DMS114 treated with DMSO at 0.1 percent for 48 hours (cell line): Measurements from ENCODE around the gene GKN1.

ENCODE experiments used
- DNase-seq: peaks from one replicate; lab custom pipeline; 2025; ENCODE audit not compliant: unreplicated experiment; lab: John Stamatoyannopoulos, UW

Gene GKN1

DNA sequence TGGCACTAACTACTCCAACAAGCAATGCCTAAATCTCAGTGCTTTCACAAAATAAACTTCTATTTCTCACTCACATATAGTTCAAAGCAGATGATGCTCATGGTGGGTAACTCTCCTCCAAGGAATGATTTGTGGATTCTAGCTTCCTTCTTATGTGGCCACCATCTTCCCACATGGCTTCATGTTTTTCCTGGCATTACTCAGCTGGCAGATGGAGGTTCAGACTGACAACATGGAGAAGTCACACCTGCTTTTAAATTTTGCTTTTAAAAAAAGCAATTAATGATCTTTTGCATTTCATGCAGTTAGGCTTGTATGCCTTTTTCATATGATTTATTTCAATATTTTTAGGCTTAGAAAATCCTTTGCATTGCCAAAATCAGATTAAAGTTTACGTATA lies 15.4 kb upstream of the GKN1 start:
- no peak for DNase-seq

DNA sequence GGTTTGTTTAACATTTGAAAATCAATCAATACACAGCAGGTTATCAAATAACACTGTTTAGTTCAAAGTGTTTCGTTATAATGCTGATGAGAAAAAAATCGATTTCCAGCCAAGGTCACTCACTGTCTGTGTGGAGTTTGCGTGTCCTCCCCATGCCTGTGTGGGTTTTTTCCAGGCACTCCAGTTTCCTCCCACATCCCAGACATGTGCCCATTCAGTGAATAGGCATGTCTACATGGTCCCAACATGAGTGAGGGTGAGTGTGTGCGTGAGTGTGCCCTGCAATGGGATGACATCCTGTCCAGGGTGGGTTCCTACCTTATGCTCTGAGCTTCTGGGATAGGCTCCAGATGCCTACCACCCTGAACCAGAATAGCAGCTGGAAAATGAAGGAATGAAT lies 13.1 kb upstream of the GKN1 start:
- no peak for DNase-seq

GRCh38 chr2:68964282-68964681 lies 10.2 kb upstream of the GKN1 start:
- no peak for DNase-seq

DNA sequence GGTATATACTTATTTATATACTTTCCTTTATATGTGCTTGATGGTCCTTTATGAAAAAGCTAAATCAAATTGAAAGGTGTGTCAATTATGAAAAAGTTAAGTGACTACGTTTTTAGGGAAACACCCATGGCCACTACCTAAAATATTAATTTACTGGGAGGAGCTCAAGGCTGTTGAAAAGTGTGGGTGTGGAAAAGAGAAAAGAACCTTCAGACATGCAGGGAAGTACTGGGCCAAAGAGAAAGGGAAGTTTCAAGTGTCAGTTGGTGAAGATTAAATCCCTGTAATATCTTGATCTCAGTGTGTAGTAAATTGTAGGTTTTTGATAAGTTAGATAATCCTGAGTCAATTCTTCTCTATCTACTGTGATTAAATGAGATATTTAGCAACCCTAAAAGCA lies 6.2 kb upstream of the GKN1 start:
- no peak for DNase-seq

- DNase-seq = no peak
Observed at GRCh38 chr2:68969736-68970490, 4.5 kb upstream of the GKN1 start.

- no peak for DNase-seq
Observed at GRCh38 chr2:68970566-68971265, 3.7 kb upstream of the GKN1 start.

- no peak for DNase-seq
Observed at GRCh38 chr2:68971591-68972231, 2.7 kb upstream of the GKN1 start.

DNA sequence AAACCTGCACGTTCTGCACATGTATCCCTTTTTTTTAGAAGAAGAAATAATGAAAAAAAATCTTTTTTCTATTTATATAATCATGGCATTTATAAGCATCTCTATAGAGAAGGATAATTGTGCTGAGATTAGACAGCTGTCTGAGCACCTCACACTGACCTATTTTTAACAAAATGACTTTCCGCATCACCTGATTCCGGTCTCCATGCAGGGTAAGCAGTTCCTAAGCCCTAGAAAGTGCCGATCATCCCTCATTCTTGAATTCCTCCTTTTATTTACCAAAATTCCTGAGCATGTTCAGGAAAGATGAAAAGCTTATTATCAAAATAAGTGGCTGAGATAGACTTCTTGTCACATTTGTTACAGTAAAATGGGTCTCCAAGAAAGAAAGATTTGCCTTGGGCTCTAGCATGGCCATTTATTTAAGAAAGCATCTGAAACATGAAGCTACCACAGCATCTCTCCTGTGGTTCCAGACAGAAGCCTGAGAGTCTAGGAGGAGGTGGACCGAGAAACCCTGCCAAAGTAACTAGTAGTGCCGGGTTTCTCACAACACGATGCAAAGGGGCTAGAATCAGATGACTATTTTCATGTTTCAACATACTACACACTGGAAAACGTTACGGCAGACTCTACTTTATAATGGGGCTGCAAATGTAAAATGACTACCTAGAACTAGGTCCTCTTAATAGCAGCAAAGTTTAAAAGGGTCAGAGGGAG lies 670 bp downstream of the GKN1 start:
- no peak for DNase-seq

GRCh38 chr2:68975844-68976243 lies 1.4 kb downstream of the GKN1 start:
- DNase-seq = no peak

DNA sequence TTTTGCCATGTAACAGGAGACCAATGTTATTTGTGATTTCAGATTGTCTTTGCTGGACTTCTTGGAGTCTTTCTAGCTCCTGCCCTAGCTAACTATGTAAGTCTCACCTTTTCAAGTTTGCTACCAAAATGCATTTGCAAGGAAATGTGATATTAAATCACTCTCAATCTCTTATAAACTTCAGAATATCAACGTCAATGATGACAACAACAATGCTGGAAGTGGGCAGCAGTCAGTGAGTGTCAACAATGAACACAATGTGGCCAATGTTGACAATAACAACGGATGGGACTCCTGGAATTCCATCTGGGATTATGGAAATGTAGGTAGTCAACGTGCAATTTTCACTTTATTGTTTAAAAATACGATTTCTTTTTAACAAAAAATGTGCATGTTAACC lies 3.0 kb downstream of the GKN1 start:
- no peak for DNase-seq

DNA sequence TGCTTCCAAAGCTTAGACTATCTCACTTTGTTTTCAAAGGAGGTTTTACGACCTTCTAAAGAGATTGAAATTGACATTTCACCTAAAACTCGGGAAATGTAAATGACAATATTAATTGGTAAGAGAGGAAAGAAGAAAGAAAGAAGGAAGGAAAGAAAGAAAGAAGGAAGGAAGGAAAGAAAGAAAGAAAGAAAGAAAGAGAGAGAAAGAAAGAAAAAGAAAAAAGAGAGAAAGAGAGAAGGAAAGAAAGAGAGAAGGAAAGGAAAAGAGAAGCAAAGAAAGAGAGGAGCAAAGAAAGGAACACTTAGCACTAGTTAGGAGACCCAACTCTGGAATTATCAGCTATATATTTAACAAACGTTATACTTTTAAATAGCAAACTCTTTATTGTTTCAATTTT lies 3.7 kb downstream of the GKN1 start:
- DNase-seq = no peak

GRCh38 chr2:68980956-68981355 lies 6.5 kb downstream of the GKN1 start:
- no peak for DNase-seq

DNA sequence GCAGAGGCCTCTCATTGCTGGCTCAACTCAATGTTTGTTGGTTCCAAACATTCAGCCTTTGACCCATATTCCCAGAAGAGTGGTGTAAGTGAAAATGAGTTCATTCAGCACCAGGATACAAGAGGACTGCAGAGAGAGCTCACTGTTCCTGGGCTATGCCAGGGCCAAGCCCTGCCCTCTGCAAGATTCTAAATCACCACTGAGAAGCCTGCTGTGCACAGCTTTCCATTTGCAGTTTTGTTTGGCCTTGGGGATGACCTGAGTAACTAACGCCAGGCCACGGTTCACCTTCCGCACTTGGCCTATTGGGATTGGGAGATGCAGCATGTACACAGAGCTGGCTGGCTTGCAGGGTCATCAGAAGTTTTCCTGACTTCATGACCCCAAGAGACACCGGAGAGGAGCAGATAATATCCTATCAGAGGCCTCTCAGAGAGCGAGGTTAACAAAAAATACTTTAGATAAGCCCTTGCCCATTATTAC lies 12.6 kb downstream of the GKN1 start:
- DNase-seq = no peak

DNA sequence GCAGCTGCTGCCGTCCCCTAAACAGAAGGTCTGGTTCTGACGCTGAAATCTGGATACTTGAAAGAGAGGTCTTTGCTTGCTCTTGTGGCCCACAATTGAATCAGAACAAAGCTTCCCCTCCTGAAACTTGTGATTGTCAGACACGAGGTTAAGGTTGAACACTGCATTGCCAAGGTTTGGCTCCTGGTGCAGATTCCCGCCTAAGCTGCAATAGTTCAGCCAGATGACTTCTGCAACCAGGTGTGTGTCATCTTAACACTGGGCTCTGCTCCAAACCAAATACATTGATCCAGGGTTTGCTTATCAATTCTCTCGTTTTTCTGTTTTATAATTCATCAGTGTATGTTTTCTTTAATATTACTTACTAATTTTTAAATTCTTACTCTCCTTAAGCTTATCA lies 14.6 kb downstream of the GKN1 start:
- no peak for DNase-seq

DNA sequence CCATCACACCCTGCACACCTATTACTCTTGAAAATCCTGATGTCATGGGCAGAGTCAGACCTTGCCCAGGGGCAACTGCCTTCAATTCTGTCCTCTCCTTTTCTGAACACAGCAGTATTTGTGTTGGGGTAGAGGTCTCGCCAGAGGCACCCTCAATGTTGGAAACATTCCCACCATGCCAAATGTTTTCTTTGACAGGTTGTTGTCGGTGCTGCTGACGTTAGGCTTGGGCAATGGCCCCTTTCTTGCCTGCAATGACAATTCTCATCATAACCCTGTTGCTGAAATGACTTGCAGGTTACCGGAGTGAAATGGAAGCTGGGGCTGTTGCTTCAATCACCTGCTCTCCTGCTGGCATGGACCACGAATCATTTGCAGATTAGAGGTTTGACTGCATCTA lies 17.9 kb downstream of the GKN1 start:
- no peak for DNase-seq

DNA sequence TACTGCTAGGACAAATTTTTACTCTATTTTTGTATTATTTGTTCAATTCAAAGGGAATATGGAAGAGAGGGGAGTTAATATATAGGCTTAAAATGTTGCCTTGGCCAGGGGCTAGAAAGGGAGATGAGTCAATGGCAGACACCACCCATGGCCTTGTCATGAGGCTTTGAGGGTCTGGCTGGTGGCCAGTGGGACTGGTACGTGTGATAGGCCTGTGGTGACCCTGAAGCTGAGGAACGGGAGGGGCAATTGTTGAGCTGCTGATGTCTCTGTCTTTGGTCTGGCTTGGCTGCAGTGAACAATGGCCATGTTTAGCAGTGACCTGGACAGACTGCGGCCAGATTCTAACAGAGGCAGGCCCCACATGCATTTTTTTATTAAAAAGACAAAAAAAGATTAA lies 18.5 kb downstream of the GKN1 start:
- no peak for DNase-seq

DNA sequence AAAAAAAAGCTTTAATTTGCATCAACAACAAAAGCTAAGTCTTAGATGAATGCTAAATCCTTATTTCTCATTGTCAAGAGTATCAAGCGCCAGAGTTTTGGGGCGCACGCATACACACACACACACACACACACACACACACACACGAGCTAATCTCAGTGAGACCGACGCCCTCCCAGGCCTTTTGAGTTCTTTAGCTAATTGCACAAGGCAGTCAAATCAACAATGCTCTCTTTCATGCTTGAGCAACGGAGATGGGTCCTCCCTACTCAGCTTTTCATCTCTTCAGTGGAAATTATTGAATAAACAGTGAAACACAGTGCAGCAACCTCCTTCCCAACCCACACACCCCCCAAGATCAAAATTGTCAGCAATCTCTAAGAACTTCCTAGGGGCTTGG lies 19.2 kb downstream of the GKN1 start:
- DNase-seq = no peak

DNA sequence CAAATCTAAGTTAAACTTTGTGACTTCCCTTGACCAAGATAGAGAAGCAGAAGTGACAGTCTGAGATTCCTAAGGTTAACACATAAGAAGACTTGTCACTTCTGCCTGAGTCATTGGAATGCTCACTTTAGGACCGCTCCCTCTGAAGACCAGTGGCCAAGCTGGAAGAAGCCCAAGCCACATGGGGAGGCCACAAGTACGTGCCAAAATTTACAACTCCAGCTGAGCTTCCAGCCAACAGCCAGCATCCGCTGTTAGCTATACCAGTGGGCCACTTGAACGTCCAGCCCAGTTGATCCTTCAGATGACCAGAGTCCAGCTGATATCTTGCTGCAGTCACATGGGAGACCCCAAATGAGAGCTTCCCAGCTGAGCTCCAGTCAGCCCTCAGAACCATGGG lies 20.4 kb downstream of the GKN1 start:
- no peak for DNase-seq

DNA sequence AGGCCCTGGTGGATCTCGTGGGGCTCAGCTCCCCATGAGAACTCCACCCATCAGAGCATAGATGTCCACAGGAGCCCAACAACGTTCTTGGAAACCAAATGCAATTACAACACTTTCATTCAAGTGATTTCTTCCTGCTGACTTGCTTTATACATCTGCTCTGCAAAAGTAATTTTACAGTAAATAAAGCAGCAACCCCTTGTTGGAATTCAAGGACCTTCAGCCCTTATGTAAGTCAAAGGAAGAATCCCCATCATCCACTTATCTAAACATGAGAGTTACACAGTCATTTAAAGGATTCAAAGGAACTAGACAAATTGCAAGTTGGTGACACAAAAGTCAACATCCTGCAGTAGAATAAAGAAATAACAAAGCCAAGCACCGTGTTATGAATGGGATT lies 21.5 kb downstream of the GKN1 start:
- no peak for DNase-seq

GRCh38 chr2:68997401-68997800 lies 23.0 kb downstream of the GKN1 start:
- DNase-seq = no peak

DNA sequence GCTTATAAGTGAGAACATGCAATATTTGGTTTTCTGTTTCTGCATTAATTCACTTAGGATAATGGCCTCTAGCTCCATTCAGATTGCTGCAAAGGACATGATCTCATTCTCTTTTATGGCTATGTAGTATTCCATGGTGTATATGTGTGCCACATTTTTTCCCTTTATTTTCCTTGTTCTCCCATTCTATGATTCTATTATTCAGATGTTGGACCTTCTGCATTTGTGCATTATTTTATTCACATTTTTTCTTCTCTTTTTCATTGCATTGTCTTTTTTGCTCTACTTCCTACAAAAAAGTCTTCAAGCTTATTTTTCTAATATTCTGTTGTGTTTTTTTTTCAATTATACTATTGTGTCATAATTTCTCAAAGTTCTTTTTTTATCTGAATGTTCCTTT lies 27.4 kb downstream of the GKN1 start:
- DNase-seq = no peak

GRCh38 chr2:69003731-69004130 lies 29.3 kb downstream of the GKN1 start:
- DNase-seq = no peak
